ENCODE results near the gene BRCA2.

The BRCA2 gene

DNA sequence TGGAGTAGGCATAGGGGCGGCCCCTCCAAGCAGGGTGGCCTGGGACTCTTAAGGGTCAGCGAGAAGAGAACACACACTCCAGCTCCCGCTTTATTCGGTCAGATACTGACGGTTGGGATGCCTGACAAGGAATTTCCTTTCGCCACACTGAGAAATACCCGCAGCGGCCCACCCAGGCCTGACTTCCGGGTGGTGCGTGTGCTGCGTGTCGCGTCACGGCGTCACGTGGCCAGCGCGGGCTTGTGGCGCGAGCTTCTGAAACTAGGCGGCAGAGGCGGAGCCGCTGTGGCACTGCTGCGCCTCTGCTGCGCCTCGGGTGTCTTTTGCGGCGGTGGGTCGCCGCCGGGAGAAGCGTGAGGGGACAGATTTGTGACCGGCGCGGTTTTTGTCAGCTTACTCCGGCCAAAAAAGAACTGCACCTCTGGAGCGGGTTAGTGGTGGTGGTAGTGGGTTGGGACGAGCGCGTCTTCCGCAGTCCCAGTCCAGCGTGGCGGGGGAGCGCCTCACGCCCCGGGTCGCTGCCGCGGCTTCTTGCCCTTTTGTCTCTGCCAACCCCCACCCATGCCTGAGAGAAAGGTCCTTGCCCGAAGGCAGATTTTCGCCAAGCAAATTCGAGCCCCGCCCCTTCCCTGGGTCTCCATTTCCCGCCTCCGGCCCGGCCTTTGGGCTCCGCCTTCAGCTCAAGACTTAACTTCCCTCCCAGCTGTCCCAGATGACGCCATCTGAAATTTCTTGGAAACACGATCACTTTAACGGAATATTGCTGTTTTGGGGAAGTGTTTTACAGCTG, at the start of gene BRCA2, which contains the start of gene ZAR1L:
TSS of gene BRCA2 (plus strand) at position 271 of the 790 bp plus-strand sequence. CDS start 953 bp downstream, outside the sequence.
TSS of gene ZAR1L (minus strand) at position 126 of the 790 bp plus-strand sequence. CDS start 3,438 bp downstream, outside the sequence.
- DNase-seq (ENCODE audit: low read depth) = no peak

- no peak for DNase-seq (ENCODE audit: low read depth)
Measured at GRCh38 chr13:32265726-32266125, 49.6 kb upstream of the BRCA2 start.

- no peak for DNase-seq (ENCODE audit: low read depth)
Measured at GRCh38 chr13:32266130-32266529, 49.2 kb upstream of the BRCA2 start.

DNA sequence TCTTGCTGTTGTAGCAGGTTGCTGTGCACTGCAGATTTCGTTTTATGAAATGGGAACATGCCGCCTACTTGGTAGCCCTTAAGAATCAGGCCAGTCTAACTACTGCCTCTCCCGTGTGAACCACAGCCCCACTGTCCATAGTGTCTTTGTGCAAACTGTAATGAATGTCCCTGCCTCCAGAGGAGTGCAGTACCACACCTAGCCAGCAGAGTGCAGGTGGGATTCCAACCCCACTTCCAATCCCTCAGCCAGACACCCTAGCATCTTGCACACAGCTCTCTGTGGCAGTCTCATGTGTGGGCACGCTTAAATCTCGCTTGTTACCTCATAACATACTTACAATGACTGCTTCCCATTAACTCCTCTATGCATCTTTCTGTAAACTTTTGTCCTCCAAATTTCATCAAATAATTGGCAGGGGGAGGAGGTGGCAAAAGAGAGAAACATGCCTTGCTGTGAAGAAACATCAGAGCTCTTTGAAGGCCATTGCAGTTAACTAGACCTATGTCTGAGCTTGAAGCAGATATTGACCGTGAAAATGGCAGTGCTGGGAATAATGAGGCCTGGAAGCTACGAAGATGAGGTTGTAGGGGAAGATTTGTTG, 47.4 kb upstream of the BRCA2 start:
- DNase-seq (ENCODE audit: low read depth) = no peak

DNA sequence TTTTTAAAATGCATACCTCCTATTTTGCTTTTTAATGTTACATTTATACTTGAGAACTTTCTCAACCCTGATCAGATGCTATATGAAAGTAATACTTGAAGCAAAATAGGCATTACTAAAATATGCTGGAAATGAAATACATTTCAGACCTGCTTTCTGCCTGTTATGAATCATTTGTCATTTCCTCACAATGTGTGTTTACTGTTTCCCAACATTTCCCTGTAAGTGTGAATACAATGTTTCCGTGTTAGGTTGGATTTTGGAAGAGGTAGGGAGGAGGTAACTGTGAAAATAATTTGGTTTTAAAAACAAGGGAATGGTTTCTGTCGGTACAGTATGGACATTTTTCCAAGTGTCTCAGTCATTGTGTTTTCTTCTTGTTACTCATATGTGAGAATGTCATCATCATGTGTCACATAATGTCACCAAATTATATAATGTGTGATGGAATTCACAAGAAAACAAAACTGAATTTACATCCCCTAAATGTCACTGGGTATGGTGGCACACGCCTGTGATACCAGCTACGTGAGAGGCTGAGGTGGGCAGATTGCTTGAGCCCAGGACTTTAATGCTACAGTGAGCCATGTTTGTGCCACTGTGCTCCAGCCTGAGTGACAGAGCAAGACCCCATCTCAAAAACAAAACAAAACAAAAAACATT, 43.2 kb upstream of the BRCA2 start:
- no peak for DNase-seq (ENCODE audit: low read depth)

DNA sequence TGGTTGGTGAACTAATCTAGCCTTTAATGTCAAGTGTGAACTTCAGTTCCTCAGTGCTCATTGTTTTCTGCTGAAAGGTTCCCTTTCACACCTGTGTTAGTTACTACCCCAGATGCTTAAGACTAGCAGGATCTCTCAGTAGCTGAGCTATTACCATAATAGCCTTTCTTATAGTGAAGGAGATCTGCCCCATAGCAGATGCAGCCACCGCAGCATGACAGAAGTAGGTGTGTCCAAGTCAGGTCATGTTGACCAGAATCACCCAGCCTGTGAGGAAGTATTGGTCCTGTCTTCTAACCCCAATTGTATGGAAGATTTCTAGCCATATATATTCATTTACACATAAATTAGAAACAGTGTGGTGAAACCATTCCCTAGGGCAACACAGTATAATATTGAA, 37.5 kb upstream of the BRCA2 start:
- DNase-seq (ENCODE audit: low read depth) = no peak

DNA sequence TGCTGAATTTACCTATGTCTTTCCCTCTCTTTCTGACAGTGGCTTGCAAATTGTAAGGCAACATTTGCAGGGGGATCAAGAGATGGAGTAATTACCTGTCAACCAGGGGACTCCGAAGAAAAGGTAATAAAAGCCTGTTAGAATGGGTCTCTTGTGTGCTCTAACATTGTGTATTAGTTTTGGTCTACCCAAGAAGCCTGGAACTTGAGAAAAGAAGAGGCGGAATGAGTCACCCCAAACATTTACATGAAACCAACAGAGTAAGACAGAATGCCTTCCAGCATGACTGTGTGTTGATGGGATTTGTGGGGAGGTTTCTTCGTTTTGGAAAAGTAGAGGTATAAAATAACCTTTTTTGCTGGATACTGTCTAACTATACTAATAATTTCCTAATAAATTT, 36.9 kb upstream of the BRCA2 start:
- DNase-seq (ENCODE audit: low read depth) = no peak

GRCh38 chr13:32281096-32281495, 34.2 kb upstream of the BRCA2 start:
- DNase-seq (ENCODE audit: low read depth) = no peak

GRCh38 chr13:32282096-32282711, 33.1 kb upstream of the BRCA2 start:
- DNase-seq (ENCODE audit: low read depth) = no peak

DNA sequence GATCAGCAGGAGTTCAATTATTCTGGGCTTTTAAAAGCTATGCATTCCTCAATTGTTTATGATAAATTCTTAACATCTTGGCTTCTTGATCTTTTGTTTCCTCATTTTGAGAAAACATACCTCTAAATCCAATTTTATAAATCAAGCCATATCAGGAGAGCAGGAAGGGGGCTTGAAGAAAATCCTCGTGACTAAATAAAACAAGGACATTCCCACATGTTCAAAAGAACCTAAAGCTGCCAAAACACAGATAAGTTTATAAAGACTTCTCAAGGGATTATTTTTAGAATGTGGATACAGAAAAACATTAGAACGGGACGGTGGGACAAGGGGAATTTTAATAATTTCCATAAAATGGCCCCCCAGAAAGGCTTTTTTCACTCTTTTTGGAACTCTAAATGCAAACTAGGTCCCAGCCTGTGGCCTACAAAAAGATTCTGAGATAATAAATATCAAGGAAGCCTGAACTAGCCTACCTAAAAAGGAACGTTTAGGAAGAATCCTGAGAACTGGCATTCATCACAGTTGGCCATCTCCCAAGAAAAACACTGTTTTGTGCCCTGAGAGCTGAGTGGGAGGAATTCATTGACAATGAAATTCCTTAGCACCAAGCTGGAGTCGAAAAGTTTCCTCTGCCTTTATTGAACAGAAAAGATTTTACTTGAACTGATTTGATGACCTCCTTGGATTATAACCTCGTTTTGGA, 30.2 kb upstream of the BRCA2 start:
- no peak for DNase-seq (ENCODE audit: low read depth)

- DNase-seq (ENCODE audit: low read depth) = no peak
Measured at GRCh38 chr13:32285633-32285965, 29.7 kb upstream of the BRCA2 start.

- no peak for DNase-seq (ENCODE audit: low read depth)
Measured at GRCh38 chr13:32297206-32297605, 18.1 kb upstream of the BRCA2 start.

GRCh38 chr13:32298695-32299094, 16.6 kb upstream of the BRCA2 start:
- DNase-seq (ENCODE audit: low read depth) = no peak

- no peak for DNase-seq (ENCODE audit: low read depth)
Measured at GRCh38 chr13:32299893-32300292, 15.4 kb upstream of the BRCA2 start.

GRCh38 chr13:32300406-32300805, 14.9 kb upstream of the BRCA2 start:
- no peak for DNase-seq (ENCODE audit: low read depth)

- DNase-seq (ENCODE audit: low read depth) = no peak
Measured at GRCh38 chr13:32300920-32301319, 14.4 kb upstream of the BRCA2 start.

GRCh38 chr13:32302461-32302860, 12.8 kb upstream of the BRCA2 start:
- no peak for DNase-seq (ENCODE audit: low read depth)

DNA sequence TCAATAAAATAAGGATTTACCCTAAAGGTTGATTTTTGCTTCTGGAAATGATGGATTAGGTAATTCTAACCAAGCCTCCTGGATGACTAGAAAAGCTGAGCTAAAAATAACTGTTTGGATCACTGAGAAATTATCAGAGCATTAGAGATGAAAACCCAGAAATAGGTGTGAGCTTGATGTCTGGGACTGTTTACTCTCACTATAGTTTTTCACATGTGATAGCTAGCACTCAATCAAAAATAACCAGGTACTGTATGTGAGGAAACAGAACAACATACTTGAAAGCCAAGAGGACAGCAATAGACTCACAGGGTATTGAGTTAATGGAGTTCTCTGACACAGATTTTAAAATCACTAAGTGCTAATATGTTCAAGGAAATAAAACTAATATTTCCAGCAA, 9.7 kb upstream of the BRCA2 start:
- no peak for DNase-seq (ENCODE audit: low read depth)

DNA sequence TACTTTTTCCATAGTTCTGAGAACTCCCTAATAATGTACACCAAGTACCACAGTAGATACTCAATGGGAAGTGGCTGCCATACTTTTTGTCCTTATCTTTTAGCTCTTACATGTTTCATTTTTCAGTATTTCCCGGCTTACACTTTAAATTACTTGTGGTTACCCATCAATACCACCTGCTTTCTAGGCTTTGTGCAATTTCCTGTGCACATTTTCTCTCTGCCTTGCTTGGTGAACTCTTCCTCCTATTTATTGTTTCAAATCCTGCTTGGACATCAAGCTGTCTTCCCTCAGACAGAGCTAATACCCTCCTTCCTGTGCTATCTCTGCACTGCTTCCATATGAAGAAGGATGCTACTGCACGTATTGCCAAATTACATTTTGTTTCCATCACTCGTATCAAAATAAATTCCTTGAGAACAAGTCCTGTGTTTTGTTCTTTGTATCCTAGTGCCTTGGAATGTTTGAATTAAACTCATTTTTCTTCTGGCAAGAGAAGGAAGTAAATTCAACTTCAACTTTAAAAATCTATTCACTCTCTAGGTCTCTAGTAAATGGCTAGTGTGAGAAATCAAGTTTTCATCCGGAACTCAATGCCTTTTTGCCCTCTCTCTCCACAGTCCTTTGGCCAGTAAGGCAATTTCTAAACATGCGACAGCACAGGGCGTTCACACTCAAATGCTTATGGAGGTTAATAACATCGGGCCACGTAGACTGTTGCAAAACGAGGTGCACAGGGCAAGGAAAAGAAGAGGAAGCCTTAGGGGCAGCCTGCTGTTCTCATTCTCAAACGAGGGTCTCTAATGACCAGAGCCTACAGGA, 5.8 kb upstream of the BRCA2 start:
- DNase-seq (ENCODE audit: low read depth) = no peak

DNA sequence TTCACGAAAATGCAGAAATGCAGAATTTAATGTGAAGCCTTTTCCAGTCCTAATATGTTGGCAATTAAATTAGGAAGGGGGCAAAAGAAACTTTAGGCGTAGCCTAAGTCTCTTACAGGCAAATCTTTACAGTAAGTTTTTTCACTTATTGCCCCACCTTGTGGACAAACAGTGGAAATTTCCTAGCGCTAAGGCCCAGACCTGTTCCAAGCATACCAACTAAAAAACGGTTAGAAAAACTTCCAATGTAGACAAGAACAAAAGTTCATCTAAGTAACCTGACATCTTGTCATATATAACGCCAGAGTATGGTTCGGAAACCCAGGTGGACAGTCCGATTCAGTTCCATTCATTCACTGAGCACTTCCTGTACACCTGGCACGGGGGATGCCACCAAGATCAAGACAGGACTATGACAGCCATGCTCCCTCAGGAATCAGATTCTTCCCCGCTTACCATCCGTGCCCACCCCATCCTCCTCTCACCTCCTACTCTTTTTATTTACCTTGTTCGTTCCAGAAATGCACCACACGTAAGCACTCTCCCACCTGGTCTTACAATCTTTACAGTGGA, 5.1 kb upstream of the BRCA2 start:
- DNase-seq (ENCODE audit: low read depth) = no peak

Measured in HS-5 (cell line).